Keratinocyte (primary cell): ENCODE data around the gene ADAMTS17. TPM values are rescaled to one million over a fixed set of nuclear protein-coding genes. Genes with fewer than 3 reads are reported as not detected.
"Not testable (repeated sequence)": the region's sequence is repeated elsewhere in the genome, so short reads cannot be mapped to it uniquely, and the experiment has no call there.

Experiments
- DNase-seq: peaks from one replicate; pipeline ENCODE4 v3.0.0-alpha.2; 2011; ENCODE audit warnings: low read depth, missing footprints, low spot score
- FAIRE-seq: peaks from 2 replicates; lab custom pipeline; 2011; peaks lifted over from hg19 to GRCh38; lab: Jason Lieb, UNC
- H2AFZ ChIP-seq: 2 replicates; pipeline ENCODE4 v1.6.0; 2012; ENCODE audit warnings: low read length, control low read depth, inconsistent platforms; ENCODE audit not compliant: control insufficient read depth
- H3K27ac ChIP-seq: 2 replicates; pipeline ENCODE4 v1.5.1; 2011; ENCODE audit warnings: low read length; ENCODE audit not compliant: control insufficient read depth, insufficient read depth
- H3K27me3 ChIP-seq: 3 replicates; pipeline ENCODE4 v1.6.0; 2011; ENCODE audit warnings: low read length; ENCODE audit not compliant: control insufficient read depth, insufficient read depth; ENCODE audit errors: extremely low read depth
- H3K36me3 ChIP-seq, 2 experiments: 2 replicates in 1 of 2; 3 replicates in 1 of 2; pipeline ENCODE4 v1.5.1; 2011; ENCODE audit warnings: low read length in 2 of 2, mild to moderate bottlenecking in 1 of 2; ENCODE audit not compliant: control insufficient read depth in 2 of 2, insufficient read depth in 2 of 2; ENCODE audit errors: extremely low read depth in 1 of 2
- H3K4me1 ChIP-seq: 3 replicates; pipeline ENCODE4 v1.5.1; 2011; ENCODE audit warnings: low read length; ENCODE audit not compliant: control insufficient read depth, insufficient read depth; ENCODE audit errors: extremely low read depth
- H3K4me2 ChIP-seq: 3 replicates; pipeline ENCODE4 v1.6.0; 2011; ENCODE audit warnings: low read depth, low read length; ENCODE audit not compliant: control insufficient read depth, insufficient read depth; ENCODE audit errors: extremely low read depth
- H3K4me3 ChIP-seq, 3 experiments: fragments of 200-600 bp in 1 of 3; sonication (generic) in 1 of 3; 2 replicates in 2 of 3; 3 replicates in 1 of 3; pipeline ENCODE4 v1.5.1; 2011 to 2016; ENCODE audit warnings: low read length in 3 of 3, mild to moderate bottlenecking in 3 of 3, control low read depth in 2 of 3, inconsistent platforms in 1 of 3, low read depth in 1 of 3, mixed read lengths in 1 of 3, mixed run types in 1 of 3, moderate library complexity in 1 of 3; ENCODE audit not compliant: control insufficient read depth in 2 of 3, insufficient read depth in 2 of 3; ENCODE audit errors: extremely low read depth in 1 of 3
- H3K79me2 ChIP-seq: 2 replicates; pipeline ENCODE4 v1.6.0; 2012; ENCODE audit warnings: low read length; ENCODE audit not compliant: control insufficient read depth, insufficient read depth
- H3K9ac ChIP-seq: 3 replicates; pipeline ENCODE4 v1.6.0; 2011; ENCODE audit warnings: low read length; ENCODE audit not compliant: control insufficient read depth, insufficient read depth; ENCODE audit errors: extremely low read depth
- H3K9me1 ChIP-seq: 3 replicates; pipeline ENCODE4 v1.6.0; 2011; ENCODE audit warnings: low read length; ENCODE audit not compliant: control insufficient read depth, insufficient read depth; ENCODE audit errors: extremely low read depth
- H3K9me3 ChIP-seq: 2 replicates; pipeline ENCODE4 v1.5.1; 2012; ENCODE audit warnings: low read depth, low read length; ENCODE audit not compliant: control insufficient read depth
- H4K20me1 ChIP-seq: 3 replicates; pipeline ENCODE4 v1.6.0; 2011; ENCODE audit warnings: low read length; ENCODE audit not compliant: control insufficient read depth, insufficient read depth; ENCODE audit errors: extremely low read depth
- CTCF ChIP-seq, 3 experiments: IDR thresholded peaks in 1 of 3; conservative IDR thresholded peaks in 1 of 3; optimal IDR thresholded peaks in 1 of 3; 2 replicates in 2 of 3; 3 replicates in 1 of 3; pipeline versions ENCODE3 to v1.5.1; 2011; ENCODE audit warnings: low read length in 3 of 3, mild to moderate bottlenecking in 3 of 3, moderate library complexity in 2 of 3, control low read depth in 1 of 3, inconsistent platforms in 1 of 3; ENCODE audit not compliant: insufficient read depth in 2 of 3; ENCODE audit errors: extremely low read depth in 1 of 3
- EZH2 ChIP-seq: IDR thresholded peaks from one replicate; pipeline ENCODE4 v1.6.1; 2012; ENCODE audit warnings: inconsistent platforms, mild to moderate bottlenecking, low read length, moderate library complexity
- dilution Hi-C: fragments of 300-500 bp; cut with MboI; formaldehyde crosslinking; loops from one replicate; pipeline ENCODE4 v1.7.0; 2020; ENCODE audit warnings: low sequenced_read_pairs; ENCODE audit not compliant: extremely low pct_ligation_motif_present
- polyA plus RNA-seq, 5 experiments: library from polyadenylated mRNA; depleted of rRNA in 3 of 5; stranded (reverse) in 3 of 5; stranded (forward) in 1 of 5; unstranded in 1 of 5; fragments of >200 nt; gene quantifications; 1 replicate in 1 of 5; 2 replicates in 3 of 5; 3 replicates in 1 of 5; pipeline versions ENCODE4 v1.2.1 to v1.2.3, GENCODE V29; 2011 to 2012; ENCODE audit warnings: missing spikeins in 2 of 5, low read depth in 1 of 5, low replicate concordance in 1 of 5

ADAMTS17 gene
- polyA plus RNA-seq, 1 donor (not counting 4 experiments of a cell fraction or from before 2014, with no cell fraction given) = 0.18 TPM

- Histone ChIP-seq H3K27ac (no peak overlapping the region), H3K36me3 (no peaks in the 10 kb centered on the region), H3K4me2 (no peak overlapping the region), H3K9me3 (no peaks in the 10 kb centered on the region), H3K79me2 (no peaks in the 10 kb centered on the region), H4K20me1 (no peaks in the 10 kb centered on the region), H3K9ac (no peak overlapping the region), H3K9me1 (no peaks in the 10 kb centered on the region), H2AFZ (no peak overlapping the region), H3K4me1 (peaks cover 8% of the 10 kb centered on the region), H3K4me3 (no peak overlapping the region), H3K27me3 (peaks cover 32% of the 10 kb centered on the region)
- FAIRE-seq (no peak), DNase-seq (no peak)
- dilution Hi-C loops = no loop called here
- TF ChIP-seq EZH2 (no peak), CTCF (optimal IDR thresholded peaks at IDR 0.05 in 1 of 3, IDR thresholded peaks at IDR 0.05 in 1 of 3, conservative IDR thresholded peaks at IDR 0.05 in 1 of 3; ENCODE audit: extremely low read depth in 1 of 3, insufficient read depth in 2 of 3, low read length in 3 of 3) (no peak)
Measured at GRCh38 chr15:100092034-100092433, 249.7 kb downstream of the ADAMTS17 start.

- no peak overlapping the region for H3K9ac ChIP-seq
- no peak overlapping the region for H2AFZ ChIP-seq
- H3K79me2 ChIP-seq = no peaks in the 10 kb centered on the region
- H3K9me3 ChIP-seq = no peaks in the 10 kb centered on the region
- no peaks in the 10 kb centered on the region for H3K9me1 ChIP-seq
- TF ChIP-seq EZH2 = no peak
- TF ChIP-seq CTCF (optimal IDR thresholded peaks at IDR 0.05 in 1 of 3, IDR thresholded peaks at IDR 0.05 in 1 of 3, conservative IDR thresholded peaks at IDR 0.05 in 1 of 3; ENCODE audit: extremely low read depth in 1 of 3, insufficient read depth in 2 of 3, low read length in 3 of 3) = no peak
- H4K20me1 ChIP-seq = no peaks in the 10 kb centered on the region
- peaks cover 22% of the 10 kb centered on the region for H3K27me3 ChIP-seq
- dilution Hi-C loops = no loop called here
- no peak overlapping the region for H3K27ac ChIP-seq
- H3K4me1 ChIP-seq = peaks cover 5% of the 10 kb centered on the region
- no peak for DNase-seq
- FAIRE-seq = no peak
- H3K36me3 ChIP-seq = no peaks in the 10 kb centered on the region
- H3K4me2 ChIP-seq = no peak overlapping the region
- no peak overlapping the region for H3K4me3 ChIP-seq
Measured at GRCh38 chr15:100090411-100090810, 251.4 kb downstream of the ADAMTS17 start.

GRCh38 chr15:100084042-100084821 is 257.5 kb downstream of the ADAMTS17 start:
- FAIRE-seq, H3K27ac ChIP-seq, H3K9me1 ChIP-seq, H3K4me2 ChIP-seq, H4K20me1 ChIP-seq, H3K9ac ChIP-seq, H3K4me1 ChIP-seq, DNase-seq, H2AFZ ChIP-seq, H3K9me3 ChIP-seq, H3K36me3 ChIP-seq, H3K4me3 ChIP-seq, dilution Hi-C loops, H3K79me2 ChIP-seq: not testable (repeated sequence)
- peaks cover 34% of the 10 kb centered on the region for H3K27me3 ChIP-seq
